NCI-H460 (cell line): ENCODE results near the gene VPS33B. TPM values are rescaled to one million over a fixed set of nuclear protein-coding genes. Genes with fewer than 3 reads are reported as not detected.
"Not testable (repeated sequence)": the region's sequence is repeated elsewhere in the genome, so short reads cannot be mapped to it uniquely, and the experiment has no call there.

ENCODE experiments used
- DNase-seq: peaks from one replicate; pipeline ENCODE4 v3.0.0-alpha.2; 2016; ENCODE audit warnings: low read depth; ENCODE audit errors: extremely low read depth
- total RNA-seq: library from RNA; depleted of rRNA; stranded (reverse); fragments of >200 nt; shearing (Covaris generic); gene quantifications from 2 replicates; pipeline ENCODE4 v1.2.3, GENCODE V29; 2014

Gene VPS33B
- total RNA-seq, 1 experiment from 2014 or later, result 10.4 TPM

DNA sequence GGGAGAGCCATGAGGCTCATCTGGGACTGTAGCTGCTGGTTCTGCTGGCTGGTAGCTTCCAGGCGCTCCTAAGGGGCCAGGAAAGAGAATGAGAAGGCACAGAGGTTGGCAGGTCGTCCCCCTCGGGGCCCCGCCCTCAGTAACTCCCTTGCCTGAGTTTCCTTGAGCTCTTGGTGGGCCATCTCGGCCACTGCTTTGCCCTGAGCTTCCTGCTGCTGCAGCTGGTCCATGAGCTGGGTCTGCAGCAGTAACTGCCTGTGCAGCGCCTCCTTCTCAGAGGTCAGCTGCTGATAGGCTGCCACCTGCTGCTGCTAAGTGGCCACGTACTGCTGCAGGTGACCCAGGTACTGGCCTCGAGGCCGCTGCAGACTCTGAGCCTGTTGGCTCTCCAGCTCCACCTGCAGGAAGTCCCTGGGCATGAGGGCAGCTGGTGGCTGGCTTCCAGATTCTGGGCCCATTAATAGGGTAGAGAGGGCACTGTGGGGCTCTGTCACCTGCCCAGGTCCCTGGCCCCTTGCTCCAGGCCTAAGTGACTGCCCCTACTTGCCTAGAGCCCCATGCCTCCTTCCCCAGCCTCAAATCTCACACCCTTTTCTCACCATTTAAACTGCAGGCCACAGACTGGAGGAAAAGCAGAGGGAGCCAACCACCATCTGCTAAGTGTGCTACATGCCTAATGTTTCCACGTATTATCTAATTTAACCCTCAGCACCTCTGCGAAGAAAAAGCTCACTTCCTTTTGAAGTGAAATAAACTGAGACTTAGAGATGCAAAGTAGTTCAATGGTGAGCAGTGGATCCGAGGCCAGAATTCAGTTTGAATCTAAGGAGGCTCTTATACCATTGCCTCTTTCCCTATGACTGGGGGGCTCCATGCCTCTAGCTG is 10.8 kb upstream of the VPS33B start:
- DNase-seq, result peak; percentile 48

DNA sequence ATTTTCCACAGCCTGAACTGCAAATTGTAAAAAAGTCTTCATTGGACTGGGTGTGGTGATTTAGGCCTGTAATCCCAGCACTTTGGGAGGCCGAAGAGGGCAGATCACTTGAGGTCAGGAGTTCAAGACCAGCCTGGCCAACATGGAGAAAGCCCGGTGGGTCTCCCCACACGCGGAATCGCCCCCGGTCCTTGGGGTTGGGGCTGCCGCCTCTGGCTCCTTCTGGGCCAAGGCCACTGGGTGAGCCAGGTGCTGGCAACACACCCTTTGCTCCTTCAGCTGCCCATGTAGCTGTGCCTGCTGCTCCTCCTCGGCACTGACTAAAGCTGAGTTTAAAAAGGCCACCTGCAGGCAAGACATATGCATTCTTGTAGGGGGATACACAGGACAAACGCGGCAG is 9.4 kb upstream of the VPS33B start:
- no peak for DNase-seq

DNA sequence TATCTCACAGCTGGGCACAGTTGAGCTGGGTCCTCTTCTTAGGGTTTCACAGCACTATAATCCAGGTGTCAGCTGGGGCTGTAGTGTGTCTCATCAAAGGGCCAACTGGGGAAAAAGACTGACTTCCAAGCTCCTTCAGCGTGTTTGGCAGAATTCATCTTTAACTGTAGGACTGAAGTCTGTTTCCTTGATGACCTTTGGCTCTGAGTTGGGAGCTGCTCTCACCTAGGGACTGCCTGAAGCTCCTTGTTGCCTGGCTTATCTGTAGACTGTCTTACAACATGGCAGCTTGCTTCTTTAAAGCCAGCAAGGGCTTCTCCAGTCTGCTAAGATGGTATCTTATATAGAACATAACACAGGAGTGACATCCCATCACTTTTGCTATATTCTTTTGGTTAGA is 5.3 kb upstream of the VPS33B start:
- no peak for DNase-seq

DNA sequence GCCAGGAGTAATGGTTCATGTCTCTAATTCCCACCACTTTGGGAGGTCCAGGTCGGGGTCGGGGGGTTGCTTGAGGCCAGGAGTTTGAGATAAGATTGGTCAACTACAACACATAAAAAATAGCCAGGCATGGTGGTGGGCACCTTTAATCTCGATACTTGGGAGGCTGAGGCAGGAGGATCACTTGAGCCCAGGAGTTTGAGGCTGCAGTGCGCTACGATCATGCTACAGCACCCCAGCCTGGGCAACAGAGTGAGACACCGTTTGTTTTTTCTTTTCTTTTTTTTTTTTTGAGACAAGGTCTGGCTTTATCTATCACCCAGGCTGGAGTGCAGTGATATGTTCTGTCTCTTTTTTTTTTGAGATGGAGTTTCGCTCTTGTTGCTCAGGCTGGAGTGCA is 1.3 kb upstream of the VPS33B start:
- no peak for DNase-seq

DNA sequence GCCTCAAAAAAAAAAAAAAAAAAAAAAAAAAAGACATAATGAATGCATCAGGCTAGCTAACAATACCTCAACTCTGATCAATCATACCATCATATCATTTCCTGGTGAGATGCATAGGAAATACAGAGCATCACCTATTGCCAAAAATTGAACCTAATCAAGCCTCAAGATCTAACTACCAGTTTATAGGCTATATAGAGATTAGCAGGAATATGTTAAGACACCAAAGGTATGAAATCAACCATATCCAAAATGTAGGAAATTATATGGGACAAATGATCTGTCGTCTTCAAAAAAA is 387 bp upstream of the VPS33B start:
- no peak for DNase-seq

- DNase-seq, result peak; percentile 7
Measured at GRCh38 chr15:91021516-91022074, 799 bp downstream of the VPS33B start.

DNA sequence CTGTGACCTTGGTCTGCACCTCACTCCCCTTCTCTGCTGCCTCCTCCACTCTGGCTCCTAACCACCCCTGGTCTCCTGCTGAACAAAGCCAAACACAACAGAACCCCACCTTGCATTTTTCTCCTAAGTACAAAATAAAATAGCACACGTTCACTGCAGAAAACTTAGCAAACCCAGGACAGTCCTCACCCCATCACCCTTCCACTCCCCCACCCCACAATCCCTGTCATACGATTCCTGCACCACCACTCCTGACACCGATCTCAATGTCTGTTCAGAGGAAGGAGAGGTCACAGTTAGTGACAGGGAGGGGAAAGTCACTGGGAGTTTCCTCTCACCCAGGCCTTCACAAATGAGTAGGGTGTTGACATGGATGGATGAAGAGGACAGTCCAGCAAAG is 4.2 kb downstream of the VPS33B start:
- DNase-seq, result no peak

DNA sequence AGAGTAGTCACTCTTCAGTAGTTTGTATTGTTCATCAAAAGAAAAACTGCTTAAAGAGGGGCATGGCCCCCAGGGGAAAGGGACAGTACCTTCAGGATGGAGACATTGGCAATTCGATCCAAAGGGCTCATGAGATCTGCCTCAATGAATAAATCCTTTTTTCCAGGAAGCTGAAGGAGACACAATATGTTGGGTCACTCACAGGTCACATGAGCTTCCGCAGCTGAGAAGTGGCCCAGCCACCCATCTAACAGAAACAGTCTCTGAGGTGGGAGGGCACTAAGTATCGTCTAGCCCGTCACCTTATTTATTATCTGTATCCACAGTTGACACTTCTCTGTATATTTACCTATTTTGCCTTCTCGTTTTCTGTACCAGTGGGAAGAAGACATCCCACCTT is 4.7 kb downstream of the VPS33B start:
- no peak for DNase-seq

DNA sequence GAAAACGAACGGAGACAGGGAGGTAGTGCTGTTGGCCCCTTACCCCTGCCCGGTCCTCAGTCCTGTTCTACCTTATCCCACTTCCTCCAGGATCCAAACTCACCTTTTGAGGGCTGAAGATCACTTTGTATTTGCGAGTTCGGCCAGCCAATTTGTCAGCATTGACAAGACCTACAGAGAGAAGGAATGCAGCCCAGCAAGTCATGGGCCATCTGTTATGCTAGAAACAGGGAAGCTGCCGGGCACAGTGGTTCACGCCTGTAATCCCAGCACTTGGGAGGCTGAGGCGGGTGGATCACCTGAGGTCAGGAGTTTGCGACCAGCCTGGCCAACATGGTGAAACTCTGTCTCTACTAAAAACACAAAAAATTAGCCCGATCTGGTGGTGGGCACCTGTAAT is 8.7 kb downstream of the VPS33B start:
- DNase-seq, result not testable (repeated sequence)

DNA sequence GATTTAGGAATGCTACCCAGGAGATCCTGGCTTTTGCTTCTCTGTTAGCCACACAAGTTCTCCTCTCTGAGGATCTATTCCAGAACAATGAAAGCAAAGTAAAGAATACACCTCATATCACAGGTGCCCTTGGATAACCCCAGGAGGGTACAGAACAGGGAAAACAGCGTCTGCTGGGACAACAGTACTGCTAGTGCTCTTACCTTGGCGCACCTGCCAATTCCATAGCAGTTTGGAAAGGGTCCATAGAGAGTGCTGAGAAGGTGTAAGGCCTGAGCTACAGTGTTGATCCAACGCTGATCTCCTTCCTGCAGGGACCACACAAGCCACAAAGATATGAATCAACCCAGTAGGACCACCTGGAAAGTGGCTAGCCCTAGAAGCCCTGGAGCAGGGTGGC is 15.1 kb downstream of the VPS33B start:
- DNase-seq, result no peak

- DNase-seq, result no peak
Measured at GRCh38 chr15:91001209-91001608, 21.2 kb downstream of the VPS33B start.

DNA sequence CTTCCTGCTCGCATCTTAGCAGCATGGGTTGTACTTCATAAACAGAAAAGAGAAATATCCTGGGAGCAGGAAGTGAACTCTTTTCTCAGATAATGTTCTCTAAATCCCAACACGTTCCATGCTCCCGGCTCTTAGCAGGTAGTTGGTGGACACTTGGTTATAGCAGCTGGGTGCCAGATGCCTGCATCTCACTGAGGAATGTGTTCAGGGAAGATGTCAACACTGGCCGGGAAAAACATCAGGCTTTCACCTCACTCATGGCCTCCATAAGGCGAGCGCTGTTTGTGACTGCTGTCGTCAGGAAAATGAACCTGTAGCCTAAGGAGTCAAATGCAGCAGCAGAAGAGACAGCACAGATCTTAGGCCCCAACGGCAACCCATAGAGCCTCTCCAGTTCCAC is 23.7 kb downstream of the VPS33B start:
- DNase-seq, result no peak

GRCh38 chr15:90994417-90995311 is 27.7 kb downstream of the VPS33B start, which contains the start of gene PRC1:
Gene PRC1 (minus strand): TSS chr15:90994535. CDS start chr15:90994417, 118 bp downstream.
- DNase-seq, result peak; percentile 97

DNA sequence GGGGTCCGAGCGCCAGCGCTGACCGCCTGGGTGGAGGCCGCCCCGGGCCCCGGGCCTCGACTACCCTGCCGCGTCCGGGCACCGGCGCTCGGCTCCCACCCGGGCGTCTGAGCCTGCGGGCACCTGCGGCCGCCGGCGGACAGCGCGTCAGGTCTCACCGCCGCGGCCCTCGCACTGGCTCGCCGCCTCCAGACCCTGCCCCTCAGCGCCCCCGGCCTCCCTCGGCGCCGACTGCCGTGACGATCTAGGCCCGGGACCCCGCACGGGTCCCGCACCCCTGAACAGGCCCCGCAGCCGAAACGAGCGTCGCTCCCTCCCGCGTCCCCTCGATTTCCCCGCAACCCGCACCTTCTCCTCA is 28.4 kb downstream of the VPS33B start:
- DNase-seq, result no peak

DNA sequence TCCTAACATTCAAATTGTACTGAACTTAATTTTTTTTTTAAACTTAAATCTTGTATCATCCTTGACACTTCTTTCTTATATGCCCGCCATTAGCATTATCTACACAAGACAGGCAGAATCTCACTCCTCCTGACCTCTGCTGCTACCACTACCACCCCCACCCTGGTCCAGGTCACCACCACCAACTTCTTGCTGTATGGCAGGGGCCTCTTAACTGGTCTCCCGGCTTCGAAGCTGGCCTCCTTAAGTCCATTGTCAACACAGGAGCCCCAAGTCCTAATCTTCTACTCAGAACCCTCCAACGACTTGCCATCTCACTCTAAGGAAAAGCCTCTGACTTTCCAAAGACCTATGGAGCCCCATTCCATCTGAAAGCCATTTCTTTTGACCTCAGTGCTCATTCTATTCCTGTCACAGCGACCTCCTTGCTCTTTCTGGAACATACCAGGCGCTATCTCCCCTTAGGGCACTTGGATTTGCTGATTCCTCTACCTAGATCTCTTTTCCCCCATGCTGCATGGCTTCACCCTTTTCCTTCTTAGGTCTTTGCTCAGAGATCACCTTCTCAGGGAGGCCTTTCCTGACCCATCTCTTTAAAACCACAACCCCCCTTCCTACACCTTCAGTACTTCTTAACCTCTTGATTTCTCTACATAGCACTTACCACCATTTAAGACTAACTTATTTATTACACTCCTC is 30.7 kb downstream of the VPS33B start:
- DNase-seq, result no peak

- no peak for DNase-seq
Measured at GRCh38 chr15:90990446-90990845, 31.9 kb downstream of the VPS33B start.

DNA sequence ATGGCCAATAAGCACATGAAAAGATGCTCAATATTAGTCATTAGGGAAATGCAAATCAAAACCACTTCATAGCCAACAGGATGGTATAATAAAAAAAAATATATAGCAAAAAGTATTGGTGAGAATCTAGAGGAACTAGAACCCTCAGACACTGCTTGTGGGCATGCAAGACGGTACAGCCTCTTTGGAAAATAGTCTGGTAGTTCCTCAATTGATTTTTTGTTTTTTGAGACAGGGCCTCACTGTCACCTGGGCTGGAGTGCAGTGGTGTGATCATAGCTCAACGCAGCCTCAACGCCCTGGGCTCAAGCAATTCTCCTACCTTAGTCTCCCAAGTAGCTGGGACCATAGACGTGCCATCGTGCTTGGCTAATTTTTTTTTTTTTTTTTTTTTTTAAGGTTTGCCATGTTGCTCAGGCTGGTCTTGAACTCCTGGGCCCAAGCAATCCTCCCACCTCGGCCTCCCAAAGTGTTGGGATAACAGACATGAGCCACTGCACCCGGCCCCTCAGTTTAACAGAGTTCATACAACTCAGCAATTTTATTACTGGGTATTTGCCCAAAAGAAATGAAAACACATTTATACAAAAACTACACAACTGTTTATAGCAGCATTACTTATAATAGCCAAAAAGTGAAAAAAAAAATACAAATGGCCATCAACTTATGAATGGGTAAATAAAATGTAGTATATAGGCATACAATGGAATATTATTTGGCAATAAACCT is 33.2 kb downstream of the VPS33B start:
- no peak for DNase-seq

- DNase-seq, result no peak
Measured at GRCh38 chr15:90988296-90988695, 34.1 kb downstream of the VPS33B start.

- DNase-seq, result no peak
Measured at GRCh38 chr15:90987561-90988141, 34.7 kb downstream of the VPS33B start.
